Measurements from ENCODE around the gene LRRC9.

LRRC9 gene

DNA sequence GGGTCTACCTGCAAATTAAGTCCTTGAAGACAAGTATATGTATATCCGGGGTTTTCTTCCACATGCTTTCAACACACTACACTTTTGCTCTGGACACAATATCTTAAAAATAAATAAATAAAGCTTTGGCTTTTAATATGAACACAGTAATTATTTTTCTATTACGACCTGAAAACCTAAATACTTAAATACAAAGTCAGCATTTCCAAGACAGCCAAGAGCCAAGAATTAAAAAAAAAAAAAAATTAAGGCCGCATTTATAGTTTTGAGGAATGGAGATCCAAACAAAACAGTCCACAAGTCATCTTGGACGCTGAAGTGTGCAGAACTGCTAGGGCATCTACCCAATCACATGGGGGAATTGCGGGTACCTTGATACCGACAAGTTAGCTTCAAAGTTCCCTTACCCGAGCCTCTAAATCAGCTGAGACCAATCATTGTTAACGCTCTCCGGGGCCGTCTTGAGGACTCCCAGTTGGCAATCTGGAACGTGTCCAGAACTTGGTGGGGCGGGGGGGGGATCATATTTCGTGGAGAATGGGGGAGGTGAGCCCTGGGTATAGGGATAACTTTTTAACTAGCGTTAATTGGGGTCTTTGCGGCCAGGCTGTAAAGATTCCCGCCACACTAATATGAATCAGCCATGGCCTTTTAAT, 171.0 kb downstream of the LRRC9 start:
- DNase-seq (ENCODE audit: low read depth) = peak; percentile 60

DNA sequence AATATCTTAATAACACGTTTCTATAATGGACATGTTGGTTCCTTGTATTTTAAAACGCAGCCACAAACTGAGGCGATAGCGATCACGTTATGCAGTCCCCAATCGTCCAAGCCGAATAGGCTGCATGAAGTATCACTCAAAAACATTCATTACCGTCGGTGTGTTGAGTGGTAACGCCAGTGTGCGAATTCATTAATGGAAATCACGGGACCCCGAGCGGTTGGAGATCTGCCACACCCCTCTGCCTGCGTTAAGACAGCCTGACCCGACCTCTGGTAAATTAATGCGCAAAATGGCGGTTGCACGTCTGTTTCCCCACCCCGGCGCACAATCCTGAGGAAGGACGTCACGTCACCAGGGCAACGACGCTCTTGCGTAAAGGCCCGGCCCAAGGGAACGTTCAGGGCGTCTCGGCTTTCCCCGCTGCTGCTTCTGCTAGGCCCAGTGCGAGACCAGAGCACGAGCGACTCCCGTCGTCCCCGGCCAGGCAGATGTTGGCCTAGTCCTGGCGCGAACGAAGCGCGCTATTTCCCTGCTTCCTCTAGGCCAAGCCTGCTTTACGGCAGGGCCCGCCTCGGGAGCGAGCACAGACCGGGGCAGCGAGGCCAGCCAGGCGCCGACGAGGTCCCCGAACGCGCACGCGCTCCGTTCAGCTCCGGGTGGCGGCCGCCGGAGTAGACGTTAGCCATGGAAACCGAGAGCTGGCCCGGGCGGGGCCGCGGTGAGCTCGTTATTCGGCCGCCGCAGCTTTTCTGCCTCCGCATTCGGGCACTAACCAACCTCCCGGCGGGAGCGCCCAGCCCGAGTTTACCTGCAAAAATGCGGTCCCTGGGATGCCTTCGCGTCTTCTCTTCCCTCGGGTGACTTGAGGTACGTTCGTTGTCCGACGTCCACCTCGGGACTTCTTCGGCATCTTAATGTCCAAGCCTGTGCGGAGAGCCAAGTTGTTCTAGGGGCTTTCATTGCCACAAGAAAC, 171.9 kb downstream of the LRRC9 start, which contains the start of gene PCNX4:
Gene PCNX4 (plus strand): TSS at position 374 of the 976 bp plus-strand sequence. CDS start 15,716 bp downstream, outside the sequence.
- H3K4me3 ChIP-seq (ENCODE audit: low read length) = peak within 1 kb of the TSS; percentile 79
- TF ChIP-seq, protein P1, sequence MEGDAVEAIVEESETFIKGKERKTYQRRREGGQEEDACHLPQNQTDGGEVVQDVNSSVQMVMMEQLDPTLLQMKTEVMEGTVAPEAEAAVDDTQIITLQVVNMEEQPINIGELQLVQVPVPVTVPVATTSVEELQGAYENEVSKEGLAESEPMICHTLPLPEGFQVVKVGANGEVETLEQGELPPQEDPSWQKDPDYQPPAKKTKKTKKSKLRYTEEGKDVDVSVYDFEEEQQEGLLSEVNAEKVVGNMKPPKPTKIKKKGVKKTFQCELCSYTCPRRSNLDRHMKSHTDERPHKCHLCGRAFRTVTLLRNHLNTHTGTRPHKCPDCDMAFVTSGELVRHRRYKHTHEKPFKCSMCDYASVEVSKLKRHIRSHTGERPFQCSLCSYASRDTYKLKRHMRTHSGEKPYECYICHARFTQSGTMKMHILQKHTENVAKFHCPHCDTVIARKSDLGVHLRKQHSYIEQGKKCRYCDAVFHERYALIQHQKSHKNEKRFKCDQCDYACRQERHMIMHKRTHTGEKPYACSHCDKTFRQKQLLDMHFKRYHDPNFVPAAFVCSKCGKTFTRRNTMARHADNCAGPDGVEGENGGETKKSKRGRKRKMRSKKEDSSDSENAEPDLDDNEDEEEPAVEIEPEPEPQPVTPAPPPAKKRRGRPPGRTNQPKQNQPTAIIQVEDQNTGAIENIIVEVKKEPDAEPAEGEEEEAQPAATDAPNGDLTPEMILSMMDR (conservative IDR thresholded peaks at IDR 0.05; ENCODE audit: low read depth, low read length) = no peak
- DNase-seq (ENCODE audit: low read depth) = peak; percentile 97

More for the DNA sequence above, 171.0 kb downstream of the LRRC9 start:
- TF ChIP-seq, protein P1 (conservative IDR thresholded peaks at IDR 0.05; ENCODE audit: low read depth, low read length) = no peak
- peak overlapping the region; percentile 79 for H3K4me3 ChIP-seq (ENCODE audit: low read length)

DNA sequence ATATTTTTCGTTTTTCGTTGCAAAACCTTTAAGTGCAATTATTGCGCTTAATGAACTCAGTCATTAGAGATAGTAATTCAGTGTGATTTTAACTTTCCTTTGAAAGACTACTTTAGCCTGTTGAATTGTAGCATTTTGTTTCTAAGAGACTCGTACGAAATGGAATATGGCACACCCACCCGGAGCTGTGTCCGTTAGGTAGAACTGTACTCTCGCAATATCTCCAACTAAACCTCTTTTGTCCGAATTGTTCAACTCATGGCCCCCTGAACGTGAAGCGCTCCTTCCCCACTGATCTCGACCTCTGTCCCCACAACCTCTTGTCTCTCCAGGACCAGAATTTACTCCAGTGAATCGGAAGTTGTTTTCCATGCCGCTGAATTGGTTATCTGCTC, 172.6 kb downstream of the LRRC9 start:
- TF ChIP-seq, protein P1 (conservative IDR thresholded peaks at IDR 0.05; ENCODE audit: low read depth, low read length) = no peak
- H3K4me3 ChIP-seq (ENCODE audit: low read length) = peak overlapping the region; percentile 79
- DNase-seq (ENCODE audit: low read depth) = peak; percentile 10

DNA sequence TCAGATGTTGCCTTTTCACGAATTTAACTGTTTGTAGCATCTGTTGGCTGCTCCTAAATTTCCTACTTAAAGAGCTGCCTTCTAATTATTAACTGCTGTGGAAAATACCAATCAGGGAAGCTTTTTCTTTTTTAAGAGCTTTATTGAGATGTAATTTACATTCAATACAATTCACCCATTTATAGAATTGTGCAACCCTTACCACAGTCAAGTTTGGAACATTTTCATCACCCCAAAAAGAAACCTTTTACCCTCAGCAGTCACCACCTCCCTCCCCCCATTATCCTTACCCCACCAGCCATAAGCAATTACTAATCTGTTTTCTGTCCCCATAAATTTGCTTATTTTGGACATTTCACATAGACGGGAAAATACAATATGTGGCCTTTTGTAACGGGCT, 173.1 kb downstream of the LRRC9 start:
- TF ChIP-seq, protein P1 (conservative IDR thresholded peaks at IDR 0.05; ENCODE audit: low read depth, low read length) = no peak
- peak overlapping the region; percentile 79 for H3K4me3 ChIP-seq (ENCODE audit: low read length)
- DNase-seq (ENCODE audit: low read depth) = no peak

DNA sequence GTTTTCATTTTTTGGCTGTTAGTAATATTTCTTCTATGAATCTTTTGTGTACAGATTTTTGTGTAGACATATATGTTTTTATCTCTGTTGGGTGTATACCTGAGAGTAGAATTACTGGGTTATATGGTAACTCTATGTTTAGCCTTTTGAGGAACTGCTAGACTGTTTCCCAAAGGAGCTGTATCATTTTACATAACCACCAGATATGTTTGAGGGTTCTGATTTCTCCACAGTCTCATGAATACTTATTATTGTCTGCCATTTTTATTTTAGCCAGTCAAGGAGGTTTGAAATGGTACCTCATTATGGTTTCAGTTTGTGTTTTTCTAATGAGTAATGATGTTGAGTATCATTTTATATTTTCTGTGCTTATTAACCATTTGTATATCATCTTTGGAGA, 173.7 kb downstream of the LRRC9 start:
- no peak for DNase-seq (ENCODE audit: low read depth)
- peak overlapping the region; percentile 79 for H3K4me3 ChIP-seq (ENCODE audit: low read length)
- TF ChIP-seq, protein P1 (conservative IDR thresholded peaks at IDR 0.05; ENCODE audit: low read depth, low read length) = no peak

DNA sequence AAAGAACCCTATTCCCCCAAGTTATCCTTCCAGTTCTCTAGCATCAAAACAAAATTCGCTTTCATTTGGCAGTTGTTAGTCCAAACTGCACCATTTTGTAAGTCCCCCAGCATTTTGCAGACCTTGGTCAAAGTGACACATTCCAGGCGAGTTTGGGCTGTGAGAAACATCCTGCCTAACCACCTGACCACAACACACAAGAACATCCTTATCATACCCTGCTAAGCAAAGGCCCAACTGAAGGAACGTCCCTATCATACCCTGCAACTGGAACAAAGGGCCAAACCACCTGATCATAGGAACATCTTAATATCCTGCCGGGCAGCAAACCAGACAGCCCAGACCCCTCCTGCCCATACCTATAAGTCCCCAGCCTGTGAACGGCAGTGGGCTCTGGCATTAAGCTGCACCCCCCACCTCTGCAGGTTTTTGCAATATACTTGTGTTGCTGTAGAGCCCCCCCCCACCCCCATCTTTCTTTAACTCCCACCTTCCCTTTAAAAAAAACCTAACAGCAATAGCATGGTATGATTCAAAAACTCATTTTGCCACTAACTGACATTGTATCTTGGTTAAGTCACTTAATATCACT, 174.5 kb downstream of the LRRC9 start:
- H3K4me3 ChIP-seq (ENCODE audit: low read length) = peak overlapping the region; percentile 79
- peak; percentile 20 for DNase-seq (ENCODE audit: low read depth)
- TF ChIP-seq, protein P1 (conservative IDR thresholded peaks at IDR 0.05; ENCODE audit: low read depth, low read length) = no peak

Measured in retinal pigment epithelial cell (primary cell).